HepG2 (cell line): ENCODE results near the gene EPHA3. TPM values are rescaled to one million over a fixed set of nuclear protein-coding genes. Genes with fewer than 3 reads are reported as not detected.

ENCODE experiments used
- ATAC-seq: fragments of 200-7000 bp; cut with Tn5 transposase; 3 replicates; pipeline ENCODE4 v1.9.1; 2020; ENCODE audit warnings: mild to moderate bottlenecking, moderate library complexity
- BruUV-seq: library from RNA; stranded (reverse); fragments of 400-500 nt; replicated peaks from 2 replicates; lab custom pipeline; 2021; lab: Mats Ljungman, UMichigan
- CTCF ChIA-PET: fragments of 300-600 bp; formaldehyde crosslinking; extraction: SDS; loops from one replicate; lab custom pipeline; 2021; ENCODE audit warnings: low total read pairs, inconsistent platforms, low intra/inter-chr PET ratio; lab: Yijun Ruan, JAX
- POLR2A ChIA-PET: fragments of 350-600 bp; sonication (Branson Sonifier 250); formaldehyde crosslinking; loops from one replicate; lab custom pipeline; 2020; ENCODE audit warnings: antibody characterized with exemption, inconsistent platforms; lab: Yijun Ruan, JAX
- DNase-seq: peaks from one replicate; pipeline ENCODE4 v3.0.0-alpha.2; 2015; ENCODE audit warnings: low spot score
- FAIRE-seq: peaks from 3 replicates; lab custom pipeline; 2011; peaks lifted over from hg19 to GRCh38; lab: Jason Lieb, UNC
- H2AFZ ChIP-seq: one replicate; pipeline ENCODE4 v1.6.1; 2011; ENCODE audit warnings: low read length, inconsistent platforms
- H3K27ac ChIP-seq: fragments of 300-600 bp; 3 replicates; pipeline ENCODE4 v1.8.0; 2011; ENCODE audit warnings: mixed run types, mild to moderate bottlenecking, mixed read lengths, low read length, inconsistent platforms; ENCODE audit not compliant: insufficient read depth; ENCODE audit errors: extremely low read length
- H3K27me3 ChIP-seq, 2 experiments: fragments of 200-600 bp in 1 of 2; 2 replicates in 1 of 2; 3 replicates in 1 of 2; pipeline versions ENCODE4 v1.6.0 to v1.8.0; 2011; ENCODE audit warnings: low read length in 2 of 2, mild to moderate bottlenecking in 2 of 2, moderate library complexity in 2 of 2, inconsistent platforms in 1 of 2; ENCODE audit not compliant: insufficient read depth in 2 of 2, control insufficient read depth in 1 of 2
- H3K36me3 ChIP-seq, 2 experiments: fragments of 200-600 bp in 1 of 2; replicated peaks in 1 of 2; 2 replicates in 1 of 2; 3 replicates in 1 of 2; pipeline versions ENCODE4 v1.5.1 to v1.8.0; 2011; ENCODE audit warnings: low read length in 2 of 2, inconsistent platforms in 1 of 2; ENCODE audit not compliant: insufficient read depth in 2 of 2, control insufficient read depth in 1 of 2
- H3K4me1 ChIP-seq: 2 replicates; pipeline ENCODE4 v1.5.1; 2012; ENCODE audit warnings: low read length, inconsistent platforms; ENCODE audit not compliant: insufficient read depth
- H3K4me2 ChIP-seq: 2 replicates; pipeline ENCODE4 v1.6.0; 2011; ENCODE audit warnings: low read depth, low read length, inconsistent platforms
- H3K4me3 ChIP-seq, 3 experiments: fragments of 200-600 bp in 1 of 3; sonication (generic), shearing (Covaris generic) in 1 of 3; replicated peaks in 1 of 3; 2 replicates each; pipeline ENCODE4 v1.5.1; 2011 to 2016; ENCODE audit warnings: low read length in 3 of 3, inconsistent platforms in 2 of 3, low read depth in 2 of 3, mild to moderate bottlenecking in 2 of 3, control low read depth in 1 of 3, mixed read lengths in 1 of 3; ENCODE audit not compliant: insufficient read depth in 1 of 3
- H3K79me2 ChIP-seq: one replicate; pipeline ENCODE4 v1.6.1; 2011; ENCODE audit warnings: low read length, inconsistent platforms; ENCODE audit not compliant: insufficient read depth
- H3K9ac ChIP-seq: 2 replicates; pipeline ENCODE4 v1.6.0; 2011; ENCODE audit warnings: mild to moderate bottlenecking, low read depth, low read length, inconsistent platforms; ENCODE audit not compliant: insufficient read depth
- H3K9me3 ChIP-seq: 2 replicates; pipeline ENCODE4 v1.5.1; 2012; ENCODE audit warnings: mild to moderate bottlenecking, low read length
- H4K20me1 ChIP-seq: 2 replicates; pipeline ENCODE4 v1.6.0; 2011; ENCODE audit warnings: inconsistent platforms, mild to moderate bottlenecking, low read length, moderate library complexity; ENCODE audit not compliant: insufficient read depth
- ARID2 ChIP-seq: sonication (generic); formaldehyde crosslinking; IDR thresholded peaks from 2 replicates; pipeline ENCODE4 v1.8.1; 2022; ENCODE audit warnings: mild to moderate bottlenecking, missing genetic modification reagents, borderline replicate concordance
- FOXM1 ChIP-seq: sonication (generic); formaldehyde crosslinking; IDR thresholded peaks from 2 replicates; pipeline ENCODE4 v1.5.0; 2020; ENCODE audit warnings: missing genetic modification reagents
- MTA1 ChIP-seq: sonication (generic); formaldehyde crosslinking; IDR thresholded peaks from 2 replicates; pipeline ENCODE4 v1.4.0; 2020; ENCODE audit warnings: missing genetic modification reagents, mild to moderate bottlenecking, borderline replicate concordance
- SRY ChIP-seq: sonication (generic); formaldehyde crosslinking; IDR thresholded peaks from 2 replicates; pipeline ENCODE4 v1.8.0; 2022; ENCODE audit warnings: mild to moderate bottlenecking, missing genetic modification reagents
- TBP ChIP-seq: sonication (generic); formaldehyde crosslinking; IDR thresholded peaks from 2 replicates; pipeline ENCODE4 v1.5.0; 2020; ENCODE audit warnings: missing genetic modification reagents
- TCF7L2 ChIP-seq: IDR thresholded peaks from 2 replicates; pipeline ENCODE4 v1.6.1; 2011; ENCODE audit warnings: mild to moderate bottlenecking, low read depth, low read length, moderate library complexity
- ZNF224 ChIP-seq: sonication (generic); formaldehyde crosslinking; IDR thresholded peaks from 2 replicates; pipeline ENCODE4 v1.5.0; 2020; ENCODE audit warnings: mild to moderate bottlenecking, missing genetic modification reagents
- ZNF296 ChIP-seq: sonication (generic); formaldehyde crosslinking; conservative IDR thresholded peaks from 2 replicates; pipeline ENCODE4 v1.5.0; 2020; ENCODE audit warnings: mild to moderate bottlenecking, missing genetic modification reagents
- ZNF354B ChIP-seq: sonication (generic); formaldehyde crosslinking; IDR thresholded peaks from 2 replicates; pipeline ENCODE4 v1.8.0; 2022; ENCODE audit warnings: mild to moderate bottlenecking, missing genetic modification reagents
- ZNF530 ChIP-seq: sonication (generic); formaldehyde crosslinking; IDR thresholded peaks from 2 replicates; pipeline ENCODE4 v1.5.0; 2020; ENCODE audit warnings: low read depth, mild to moderate bottlenecking, missing genetic modification reagents
- ZNF782 ChIP-seq: sonication (generic); formaldehyde crosslinking; IDR thresholded peaks from 2 replicates; pipeline ENCODE4 v1.4.0; 2020; ENCODE audit warnings: missing genetic modification reagents, mild to moderate bottlenecking, borderline replicate concordance
- in situ Hi-C: cut with HindIII; loops from 2 replicates; pipeline ENCODE4 v1.10.0; 2017; ENCODE audit warnings: low pct_unique_long_range_greater_than_20kb; ENCODE audit not compliant: extremely low pct_ligation_motif_present
- intact Hi-C: fragments of 100-400 bp; cut with micrococcal nuclease; formaldehyde crosslinking; loops from one replicate; pipeline ENCODE4 v1.10.0; 2022; ENCODE audit not compliant: unreplicated experiment
- polyA plus RNA-seq, 8 experiments: library from polyadenylated mRNA; depleted of rRNA in 3 of 8; stranded (reverse) in 7 of 8; unstranded in 1 of 8; fragments of >200 nt; fragmentation: Illumina TruSeq in 4 of 8; extraction: Trizol in 4 of 8; gene quantifications; 2 replicates each; pipeline versions ENCODE4 v1.2.1 to v1.2.3, GENCODE V29; 2011 to 2016; ENCODE audit warnings: low read depth in 4 of 8, missing spikeins in 1 of 8, mixed read lengths in 1 of 8; ENCODE audit not compliant: insufficient read depth in 1 of 8
- total RNA-seq, 5 experiments: library from RNA; depleted of rRNA; stranded (reverse); fragments of >200 nt; fragmentation: Illumina TruSeq; extraction: Trizol; gene quantifications; 2 replicates each; pipeline ENCODE4 v1.2.3, GENCODE V29; 2016; ENCODE audit warnings: low read depth in 1 of 5
- TF ChIP-seq, protein P1 (sequence below): sonication (generic); formaldehyde crosslinking; IDR thresholded peaks from 2 replicates; pipeline ENCODE4 v1.5.0; 2020; ENCODE audit warnings: mild to moderate bottlenecking, missing genetic modification reagents, borderline replicate concordance
- TF ChIP-seq, protein P2 (sequence below): sonication (generic); formaldehyde crosslinking; IDR thresholded peaks from 2 replicates; pipeline ENCODE4 v1.4.0; 2020; ENCODE audit warnings: low read depth, missing genetic modification reagents

Gene EPHA3
- total and polyA plus RNA-seq, 2 of the 13 experiments (the other 11 are each of a cell fraction or from before 2014, with no cell fraction given): 0.01 TPM; not detected in 1

DNA sequence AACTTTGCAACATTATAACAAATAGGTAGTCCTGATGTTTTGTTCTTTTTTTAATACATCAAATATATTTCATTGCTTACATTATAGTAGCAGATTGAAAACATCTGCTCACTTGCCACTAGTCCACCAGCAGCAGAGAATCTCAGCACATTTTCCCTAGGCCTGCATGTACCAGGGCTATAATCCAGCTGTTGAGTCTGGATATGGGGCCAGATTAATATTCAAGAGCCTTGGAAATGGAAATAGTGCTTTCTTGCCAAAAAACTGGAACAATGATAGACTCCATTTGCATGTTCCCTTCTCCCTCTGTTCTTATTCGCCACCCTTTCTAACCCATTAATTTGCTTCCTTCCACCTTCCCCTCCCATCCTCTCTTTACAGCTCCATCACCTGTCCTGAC is 288.0 kb downstream of the EPHA3 start (continued):
- TF ChIP-seq, protein P1, sequence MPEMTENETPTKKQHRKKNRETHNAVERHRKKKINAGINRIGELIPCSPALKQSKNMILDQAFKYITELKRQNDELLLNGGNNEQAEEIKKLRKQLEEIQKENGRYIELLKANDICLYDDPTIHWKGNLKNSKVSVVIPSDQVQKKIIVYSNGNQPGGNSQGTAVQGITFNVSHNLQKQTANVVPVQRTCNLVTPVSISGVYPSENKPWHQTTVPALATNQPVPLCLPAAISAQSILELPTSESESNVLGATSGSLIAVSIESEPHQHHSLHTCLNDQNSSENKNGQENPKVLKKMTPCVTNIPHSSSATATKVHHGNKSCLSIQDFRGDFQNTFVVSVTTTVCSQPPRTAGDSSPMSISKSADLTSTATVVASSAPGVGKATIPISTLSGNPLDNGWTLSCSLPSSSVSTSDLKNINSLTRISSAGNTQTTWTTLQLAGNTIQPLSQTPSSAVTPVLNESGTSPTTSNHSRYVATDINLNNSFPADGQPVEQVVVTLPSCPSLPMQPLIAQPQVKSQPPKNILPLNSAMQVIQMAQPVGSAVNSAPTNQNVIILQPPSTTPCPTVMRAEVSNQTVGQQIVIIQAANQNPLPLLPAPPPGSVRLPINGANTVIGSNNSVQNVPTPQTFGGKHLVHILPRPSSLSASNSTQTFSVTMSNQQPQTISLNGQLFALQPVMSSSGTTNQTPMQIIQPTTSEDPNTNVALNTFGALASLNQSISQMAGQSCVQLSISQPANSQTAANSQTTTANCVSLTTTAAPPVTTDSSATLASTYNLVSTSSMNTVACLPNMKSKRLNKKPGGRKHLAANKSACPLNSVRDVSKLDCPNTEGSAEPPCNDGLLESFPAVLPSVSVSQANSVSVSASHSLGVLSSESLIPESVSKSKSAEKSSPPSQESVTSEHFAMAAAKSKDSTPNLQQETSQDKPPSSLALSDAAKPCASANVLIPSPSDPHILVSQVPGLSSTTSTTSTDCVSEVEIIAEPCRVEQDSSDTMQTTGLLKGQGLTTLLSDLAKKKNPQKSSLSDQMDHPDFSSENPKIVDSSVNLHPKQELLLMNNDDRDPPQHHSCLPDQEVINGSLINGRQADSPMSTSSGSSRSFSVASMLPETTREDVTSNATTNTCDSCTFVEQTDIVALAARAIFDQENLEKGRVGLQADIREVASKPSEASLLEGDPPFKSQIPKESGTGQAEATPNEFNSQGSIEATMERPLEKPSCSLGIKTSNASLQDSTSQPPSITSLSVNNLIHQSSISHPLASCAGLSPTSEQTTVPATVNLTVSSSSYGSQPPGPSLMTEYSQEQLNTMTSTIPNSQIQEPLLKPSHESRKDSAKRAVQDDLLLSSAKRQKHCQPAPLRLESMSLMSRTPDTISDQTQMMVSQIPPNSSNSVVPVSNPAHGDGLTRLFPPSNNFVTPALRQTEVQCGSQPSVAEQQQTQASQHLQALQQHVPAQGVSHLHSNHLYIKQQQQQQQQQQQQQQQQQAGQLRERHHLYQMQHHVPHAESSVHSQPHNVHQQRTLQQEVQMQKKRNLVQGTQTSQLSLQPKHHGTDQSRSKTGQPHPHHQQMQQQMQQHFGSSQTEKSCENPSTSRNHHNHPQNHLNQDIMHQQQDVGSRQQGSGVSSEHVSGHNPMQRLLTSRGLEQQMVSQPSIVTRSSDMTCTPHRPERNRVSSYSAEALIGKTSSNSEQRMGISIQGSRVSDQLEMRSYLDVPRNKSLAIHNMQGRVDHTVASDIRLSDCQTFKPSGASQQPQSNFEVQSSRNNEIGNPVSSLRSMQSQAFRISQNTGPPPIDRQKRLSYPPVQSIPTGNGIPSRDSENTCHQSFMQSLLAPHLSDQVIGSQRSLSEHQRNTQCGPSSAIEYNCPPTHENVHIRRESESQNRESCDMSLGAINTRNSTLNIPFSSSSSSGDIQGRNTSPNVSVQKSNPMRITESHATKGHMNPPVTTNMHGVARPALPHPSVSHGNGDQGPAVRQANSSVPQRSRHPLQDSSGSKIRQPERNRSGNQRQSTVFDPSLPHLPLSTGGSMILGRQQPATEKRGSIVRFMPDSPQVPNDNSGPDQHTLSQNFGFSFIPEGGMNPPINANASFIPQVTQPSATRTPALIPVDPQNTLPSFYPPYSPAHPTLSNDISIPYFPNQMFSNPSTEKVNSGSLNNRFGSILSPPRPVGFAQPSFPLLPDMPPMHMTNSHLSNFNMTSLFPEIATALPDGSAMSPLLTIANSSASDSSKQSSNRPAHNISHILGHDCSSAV (CRISPR knock-in tag): no peak
- TF ChIP-seq ZNF782 (no peak), ARID2 (CRISPR knock-in tag) (no peak), ZNF224 (CRISPR knock-in tag) (no peak)
- TF ChIP-seq, all 625 proteins: peak for 0

DNA sequence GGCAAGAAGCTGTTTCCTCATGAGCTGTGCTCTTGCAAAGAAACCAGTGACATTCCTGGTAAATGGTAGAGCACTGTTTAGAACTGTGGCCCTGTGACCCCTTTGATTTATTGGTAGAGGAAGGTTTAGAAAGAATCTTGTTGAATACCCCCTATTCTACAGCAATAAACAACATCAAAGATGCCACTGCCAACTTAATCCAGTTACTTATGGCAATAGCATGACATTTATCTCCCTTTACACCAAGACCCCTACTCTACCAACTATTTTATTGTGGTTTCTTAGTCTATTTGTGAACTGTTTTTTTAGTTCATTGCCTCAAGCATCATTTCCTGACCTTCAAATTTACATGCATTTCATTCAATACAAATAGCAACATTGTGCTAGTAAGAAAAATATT is 288.6 kb downstream of the EPHA3 start:
- Histone ChIP-seq H3K9ac (no peak overlapping the region), H3K4me2 (no peak overlapping the region), H2AFZ (no peak overlapping the region), H3K27ac (no peak overlapping the region), H3K36me3 (no peaks in the 10 kb centered on the region), H3K4me1 (no peaks in the 10 kb centered on the region), H4K20me1 (no peaks in the 10 kb centered on the region), H3K79me2 (no peaks in the 10 kb centered on the region), H3K4me3 (no peak overlapping the region), H3K9me3 (no peaks in the 10 kb centered on the region), H3K27me3 (no peaks in the 10 kb centered on the region)
- in situ Hi-C loops: no loop called here
- ATAC-seq: no peak
- ChIA-PET CTCF (no interaction called here), POLR2A (no interaction called here)
- intact Hi-C loops: no loop called here
- BruUV-seq: no TSS peak
- FAIRE-seq: no peak
- no peak for DNase-seq
- TF ChIP-seq FOXM1 (CRISPR knock-in tag): no peak
- TF ChIP-seq TCF7L2: no peak
- TF ChIP-seq ZNF354B (CRISPR knock-in tag): no peak
- no peak for TF ChIP-seq TBP (CRISPR knock-in tag)
- no peak for TF ChIP-seq ZNF296 (CRISPR knock-in tag)
- no peak for TF ChIP-seq MTA1
- TF ChIP-seq ZNF530: no peak
- TF ChIP-seq SRY (CRISPR knock-in tag): no peak
- TF ChIP-seq, protein P2, sequence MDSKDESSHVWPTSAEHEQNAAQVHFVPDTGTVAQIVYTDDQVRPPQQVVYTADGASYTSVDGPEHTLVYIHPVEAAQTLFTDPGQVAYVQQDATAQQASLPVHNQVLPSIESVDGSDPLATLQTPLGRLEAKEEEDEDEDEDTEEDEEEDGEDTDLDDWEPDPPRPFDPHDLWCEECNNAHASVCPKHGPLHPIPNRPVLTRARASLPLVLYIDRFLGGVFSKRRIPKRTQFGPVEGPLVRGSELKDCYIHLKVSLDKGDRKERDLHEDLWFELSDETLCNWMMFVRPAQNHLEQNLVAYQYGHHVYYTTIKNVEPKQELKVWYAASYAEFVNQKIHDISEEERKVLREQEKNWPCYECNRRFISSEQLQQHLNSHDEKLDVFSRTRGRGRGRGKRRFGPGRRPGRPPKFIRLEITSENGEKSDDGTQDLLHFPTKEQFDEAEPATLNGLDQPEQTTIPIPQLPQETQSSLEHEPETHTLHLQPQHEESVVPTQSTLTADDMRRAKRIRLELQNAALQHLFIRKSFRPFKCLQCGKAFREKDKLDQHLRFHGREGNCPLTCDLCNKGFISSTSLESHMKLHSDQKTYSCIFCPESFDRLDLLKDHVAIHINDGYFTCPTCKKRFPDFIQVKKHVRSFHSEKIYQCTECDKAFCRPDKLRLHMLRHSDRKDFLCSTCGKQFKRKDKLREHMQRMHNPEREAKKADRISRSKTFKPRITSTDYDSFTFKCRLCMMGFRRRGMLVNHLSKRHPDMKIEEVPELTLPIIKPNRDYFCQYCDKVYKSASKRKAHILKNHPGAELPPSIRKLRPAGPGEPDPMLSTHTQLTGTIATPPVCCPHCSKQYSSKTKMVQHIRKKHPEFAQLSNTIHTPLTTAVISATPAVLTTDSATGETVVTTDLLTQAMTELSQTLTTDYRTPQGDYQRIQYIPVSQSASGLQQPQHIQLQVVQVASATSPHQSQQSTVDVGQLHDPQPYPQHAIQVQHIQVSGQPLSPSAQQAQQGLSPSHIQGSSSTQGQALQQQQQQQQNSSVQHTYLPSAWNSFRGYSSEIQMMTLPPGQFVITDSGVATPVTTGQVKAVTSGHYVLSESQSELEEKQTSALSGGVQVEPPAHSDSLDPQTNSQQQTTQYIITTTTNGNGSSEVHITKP (CRISPR knock-in tag): no peak
